Osteocyte (in vitro differentiated cells): ENCODE measurements around the gene PTPN22. TPM values are rescaled to one million over a fixed set of nuclear protein-coding genes. Genes with fewer than 3 reads are reported as not detected.

Experiments
- DNase-seq: peaks from one replicate; pipeline ENCODE4 v3.0.0; 2021; ENCODE audit warnings: mixed read lengths; ENCODE audit not compliant: unreplicated experiment; ENCODE audit errors: extremely low spot score
- H3K27ac Mint-ChIP-seq: one replicate; pipeline ENCODE4 v1.8.0; 2021; ENCODE audit warnings: mild to moderate bottlenecking, mixed read lengths; ENCODE audit not compliant: unreplicated experiment
- H3K27me3 Mint-ChIP-seq: one replicate; pipeline ENCODE4 v1.8.0; 2021; ENCODE audit warnings: mixed read lengths; ENCODE audit not compliant: unreplicated experiment
- H3K36me3 Mint-ChIP-seq: one replicate; pipeline ENCODE4 v1.8.0; 2021; ENCODE audit warnings: mixed read lengths; ENCODE audit not compliant: unreplicated experiment
- H3K4me1 Mint-ChIP-seq: one replicate; pipeline ENCODE4 v1.8.0; 2021; ENCODE audit warnings: mixed read lengths; ENCODE audit not compliant: unreplicated experiment
- H3K4me3 Mint-ChIP-seq: one replicate; pipeline ENCODE4 v1.8.0; 2021; ENCODE audit warnings: mild to moderate bottlenecking, moderate library complexity, mixed read lengths; ENCODE audit not compliant: unreplicated experiment
- H3K9me3 Mint-ChIP-seq: one replicate; pipeline ENCODE4 v1.8.0; 2021; ENCODE audit warnings: mixed read lengths; ENCODE audit not compliant: unreplicated experiment
- total RNA-seq: library from RNA; stranded (reverse); gene quantifications from 2 replicates; pipeline ENCODE4 v1.2.1, GENCODE V29; 2021
- TF ChIP-seq, protein P1 (sequence below): fragments of 200-600 bp; sonication (generic); IDR thresholded peaks from 2 replicates; pipeline ENCODE4 v1.5.0; 2021; ENCODE audit warnings: antibody characterized with exemption, mild to moderate bottlenecking, moderate library complexity

Gene PTPN22
- total RNA-seq, 1 donor from 2014 or later = not detected

DNA sequence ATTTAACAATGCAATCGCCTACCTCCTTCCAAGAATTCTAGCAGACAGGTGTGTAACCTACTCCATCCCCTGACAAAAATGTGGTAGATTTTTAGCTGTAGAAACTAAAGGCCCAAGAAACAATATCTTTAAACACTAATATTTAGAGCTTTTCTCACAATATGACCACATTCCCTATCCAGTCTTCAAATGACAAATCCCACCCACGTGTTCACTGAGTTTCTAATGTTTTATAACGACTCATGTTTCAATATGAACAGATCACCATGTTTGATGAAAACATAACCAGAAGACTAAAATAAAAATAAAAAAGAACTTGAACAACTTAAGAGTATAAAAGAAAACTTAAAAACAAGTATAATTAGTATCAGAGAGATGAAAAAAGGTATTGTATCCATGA, 83.8 kb downstream of the PTPN22 start:
- H3K27ac Mint-ChIP-seq = peak overlapping the region; percentile 25
- TF ChIP-seq, protein P1, sequence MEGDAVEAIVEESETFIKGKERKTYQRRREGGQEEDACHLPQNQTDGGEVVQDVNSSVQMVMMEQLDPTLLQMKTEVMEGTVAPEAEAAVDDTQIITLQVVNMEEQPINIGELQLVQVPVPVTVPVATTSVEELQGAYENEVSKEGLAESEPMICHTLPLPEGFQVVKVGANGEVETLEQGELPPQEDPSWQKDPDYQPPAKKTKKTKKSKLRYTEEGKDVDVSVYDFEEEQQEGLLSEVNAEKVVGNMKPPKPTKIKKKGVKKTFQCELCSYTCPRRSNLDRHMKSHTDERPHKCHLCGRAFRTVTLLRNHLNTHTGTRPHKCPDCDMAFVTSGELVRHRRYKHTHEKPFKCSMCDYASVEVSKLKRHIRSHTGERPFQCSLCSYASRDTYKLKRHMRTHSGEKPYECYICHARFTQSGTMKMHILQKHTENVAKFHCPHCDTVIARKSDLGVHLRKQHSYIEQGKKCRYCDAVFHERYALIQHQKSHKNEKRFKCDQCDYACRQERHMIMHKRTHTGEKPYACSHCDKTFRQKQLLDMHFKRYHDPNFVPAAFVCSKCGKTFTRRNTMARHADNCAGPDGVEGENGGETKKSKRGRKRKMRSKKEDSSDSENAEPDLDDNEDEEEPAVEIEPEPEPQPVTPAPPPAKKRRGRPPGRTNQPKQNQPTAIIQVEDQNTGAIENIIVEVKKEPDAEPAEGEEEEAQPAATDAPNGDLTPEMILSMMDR = no peak
- DNase-seq = no peak
- H3K27me3 Mint-ChIP-seq = no peaks in the 10 kb centered on the region
- H3K9me3 Mint-ChIP-seq = no peaks in the 10 kb centered on the region
- H3K4me1 Mint-ChIP-seq = peaks cover 30% of the 10 kb centered on the region
- no peak overlapping the region for H3K4me3 Mint-ChIP-seq
- H3K36me3 Mint-ChIP-seq = peaks cover 15% of the 10 kb centered on the region

GRCh38 chr1:113786069-113786468, 85.4 kb downstream of the PTPN22 start:
- Mint-ChIP-seq H3K27ac (peak overlapping the region; percentile 15), H3K4me1 (peaks cover 32% of the 10 kb centered on the region), H3K4me3 (no peak overlapping the region), H3K27me3 (no peaks in the 10 kb centered on the region), H3K9me3 (no peaks in the 10 kb centered on the region), H3K36me3 (peaks cover 13% of the 10 kb centered on the region)
- TF ChIP-seq, protein P1 = no peak
- DNase-seq = no peak

DNA sequence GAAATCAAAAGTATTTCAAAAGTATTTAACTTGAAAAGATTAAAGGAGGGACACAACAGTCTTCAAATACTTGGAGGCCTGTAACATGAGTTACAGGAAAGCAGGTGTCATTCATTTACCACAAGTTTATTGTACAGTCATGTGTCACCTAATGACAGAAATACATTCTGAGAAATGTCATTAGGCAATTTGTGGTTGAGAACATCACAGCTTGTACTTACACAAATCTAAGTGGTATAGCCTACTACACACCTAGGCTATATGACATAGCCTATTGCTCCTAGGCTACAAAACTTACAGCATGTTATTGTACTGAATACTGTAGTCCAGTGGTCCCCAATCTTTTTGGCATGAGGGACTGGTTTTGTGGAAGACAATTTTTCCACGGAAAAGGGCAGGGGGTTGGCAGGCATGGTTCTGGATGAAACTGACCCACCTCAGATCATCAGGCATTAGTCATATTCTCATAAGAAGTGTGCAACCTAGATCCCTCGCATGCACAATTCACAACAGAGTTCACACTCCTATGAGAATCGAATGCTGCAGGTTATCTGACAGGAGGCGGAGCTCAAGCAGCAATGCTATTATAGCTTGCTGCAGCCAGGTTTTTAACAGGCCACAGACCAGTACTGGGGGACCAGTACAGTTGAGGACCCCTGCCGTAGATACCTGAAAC, 87.3 kb downstream of the PTPN22 start:
- Mint-ChIP-seq H3K4me1 (peaks cover 32% of the 10 kb centered on the region), H3K36me3 (peaks cover 7% of the 10 kb centered on the region), H3K4me3 (no peak overlapping the region), H3K9me3 (no peaks in the 10 kb centered on the region), H3K27ac (no peak overlapping the region), H3K27me3 (no peaks in the 10 kb centered on the region)
- TF ChIP-seq, protein P1 = no peak
- DNase-seq = no peak

- Mint-ChIP-seq H3K27me3 (no peaks in the 10 kb centered on the region), H3K27ac (peak overlapping the region; percentile 51), H3K36me3 (peaks cover 7% of the 10 kb centered on the region), H3K9me3 (peaks cover 3% of the 10 kb centered on the region), H3K4me1 (peaks cover 31% of the 10 kb centered on the region), H3K4me3 (no peak overlapping the region)
- TF ChIP-seq, protein P1 = no peak
- no peak for DNase-seq
Observed at GRCh38 chr1:113783254-113784103, 88.0 kb downstream of the PTPN22 start.

- Mint-ChIP-seq H3K36me3 (peaks cover 7% of the 10 kb centered on the region), H3K9me3 (peaks cover 4% of the 10 kb centered on the region), H3K4me3 (no peak overlapping the region), H3K27me3 (no peaks in the 10 kb centered on the region), H3K4me1 (peaks cover 24% of the 10 kb centered on the region), H3K27ac (peak overlapping the region; percentile 51)
- DNase-seq = no peak
- TF ChIP-seq, protein P1 = no peak
Observed at GRCh38 chr1:113782406-113782805, 89.1 kb downstream of the PTPN22 start.
